ENCODE measurements around the gene MPP7.

MPP7 gene

DNA sequence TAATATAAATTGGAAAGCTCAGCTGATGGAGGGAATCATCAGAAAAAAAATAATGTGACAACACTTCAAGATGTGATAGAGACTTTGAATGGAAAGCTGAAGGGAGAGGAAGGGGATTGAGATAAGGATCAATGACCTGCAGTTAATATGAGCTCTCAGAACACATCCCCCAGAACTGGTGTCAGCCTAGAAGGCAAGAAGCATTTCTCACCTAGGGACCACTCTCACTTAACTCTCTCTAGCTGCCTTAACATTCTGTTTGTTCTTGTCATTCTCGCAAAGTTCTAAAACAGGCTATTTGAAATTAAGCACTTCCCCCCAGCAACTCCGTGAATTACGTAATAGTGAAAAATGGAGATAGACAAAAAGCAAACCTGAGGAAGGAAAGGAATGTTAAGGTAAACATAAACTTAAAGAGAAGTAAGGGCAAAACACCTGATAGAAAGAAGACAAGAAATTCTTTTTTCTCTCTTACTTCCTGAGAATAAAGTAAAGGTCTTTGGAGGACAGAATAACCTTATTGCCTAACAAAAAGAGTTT is 1.2 kb upstream of the MPP7 start:
- DNase-seq = no peak

DNA sequence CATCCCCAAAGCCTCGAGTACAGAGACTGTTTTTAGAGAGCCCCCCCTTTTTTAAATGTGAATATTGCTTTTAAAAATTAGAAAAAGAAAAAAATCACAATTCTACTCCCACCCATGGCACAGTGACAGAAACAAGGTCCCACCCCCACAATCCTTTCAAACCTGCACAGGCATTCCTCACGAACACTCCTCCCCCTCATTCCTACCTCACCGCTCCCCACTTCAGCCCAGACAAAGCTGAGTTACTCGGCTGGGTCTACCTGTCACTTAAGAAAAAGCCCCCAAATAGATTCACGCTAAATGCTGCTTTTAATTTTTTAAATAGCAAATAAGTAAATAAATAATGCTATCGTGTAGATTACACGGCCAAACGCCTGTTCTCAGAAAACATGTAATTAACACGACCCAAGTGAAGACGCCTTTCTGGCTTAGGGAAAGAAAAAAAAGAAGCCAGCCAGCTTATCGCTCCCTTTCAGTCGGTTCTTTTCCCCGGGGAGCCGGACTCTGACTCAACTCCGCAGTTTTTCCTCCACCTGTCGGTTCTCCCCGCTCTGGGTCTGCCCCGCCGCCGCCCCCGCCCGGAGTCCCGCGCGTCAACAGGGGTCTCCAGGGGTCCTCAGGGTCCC is 739 bp downstream of the MPP7 start:
- no peak for DNase-seq

DNA sequence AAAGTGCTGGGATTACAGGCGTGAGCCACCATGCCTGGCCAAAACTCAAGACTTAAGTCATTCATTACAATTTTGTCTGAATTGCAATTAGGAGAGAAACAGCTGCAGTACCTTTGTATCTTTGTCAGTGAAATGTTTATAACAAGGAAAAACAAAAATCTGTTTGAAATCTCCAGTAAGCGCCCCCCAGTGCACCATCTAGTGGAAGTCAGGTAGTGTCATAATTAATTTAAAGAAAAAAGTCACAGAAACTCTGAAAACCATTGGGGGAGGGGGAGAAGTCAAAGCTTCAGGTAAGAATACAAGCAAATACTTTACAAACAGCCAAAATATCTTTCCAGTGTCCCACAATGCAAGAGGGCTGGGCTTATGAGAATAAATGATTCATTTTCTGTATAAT is 2.8 kb downstream of the MPP7 start:
- no peak for DNase-seq

DNA sequence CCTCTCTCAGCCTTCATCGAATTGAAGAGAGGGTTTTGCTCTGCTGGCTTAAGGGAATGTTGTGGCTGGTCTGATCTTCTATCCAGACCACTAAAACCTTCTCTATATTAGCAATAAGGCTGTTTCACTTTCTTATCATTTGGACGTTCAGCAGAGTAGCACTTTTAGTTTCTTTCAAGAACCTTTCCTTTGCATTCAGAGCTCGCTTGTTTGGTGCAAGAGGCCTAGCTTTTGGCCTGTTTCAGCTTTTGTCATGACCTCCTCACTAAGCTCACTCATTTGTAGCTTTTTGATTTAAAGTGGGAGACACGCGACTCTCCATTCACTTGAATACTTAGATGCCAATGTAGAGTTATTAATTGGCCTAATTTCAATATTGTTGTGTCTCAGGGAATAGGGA is 3.9 kb downstream of the MPP7 start:
- no peak for DNase-seq

DNA sequence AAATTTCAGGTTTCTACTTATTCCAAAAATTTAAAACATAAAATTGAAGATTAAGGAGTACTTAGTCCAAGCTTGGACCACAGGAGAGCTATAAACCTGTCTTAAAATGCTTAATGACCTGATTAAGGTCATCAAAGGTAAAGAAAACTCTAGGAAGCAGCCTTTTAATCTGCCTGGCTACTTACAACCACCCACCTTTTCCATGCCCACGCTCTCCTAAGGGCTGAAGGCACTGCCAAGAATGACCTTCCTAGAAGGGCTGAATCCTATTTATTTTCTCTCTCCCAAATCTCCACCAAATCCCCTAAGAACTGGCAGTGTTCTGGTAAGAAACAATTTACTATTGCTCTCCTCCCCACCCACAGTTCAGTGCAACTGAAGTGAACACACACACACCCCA is 6.8 kb downstream of the MPP7 start:
- DNase-seq = no peak

DNA sequence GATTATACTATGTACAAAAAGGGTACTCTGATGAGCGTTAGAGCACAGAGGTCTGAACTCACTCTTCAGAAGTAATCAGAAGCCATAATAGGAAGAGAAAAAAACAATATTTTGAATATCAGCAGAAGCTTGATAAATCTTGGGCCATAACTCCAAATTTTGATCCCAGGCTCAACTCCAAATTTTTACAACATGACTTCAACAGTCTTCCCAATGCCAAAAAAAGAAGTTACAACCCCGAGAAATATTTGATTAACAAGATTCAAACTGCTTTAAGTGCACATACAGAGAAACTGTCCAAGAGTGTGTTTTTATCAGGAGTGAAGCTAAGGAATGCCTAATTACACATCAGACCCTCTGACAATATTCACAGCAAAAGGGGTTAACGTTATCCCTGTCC is 7.5 kb downstream of the MPP7 start:
- no peak for DNase-seq

DNA sequence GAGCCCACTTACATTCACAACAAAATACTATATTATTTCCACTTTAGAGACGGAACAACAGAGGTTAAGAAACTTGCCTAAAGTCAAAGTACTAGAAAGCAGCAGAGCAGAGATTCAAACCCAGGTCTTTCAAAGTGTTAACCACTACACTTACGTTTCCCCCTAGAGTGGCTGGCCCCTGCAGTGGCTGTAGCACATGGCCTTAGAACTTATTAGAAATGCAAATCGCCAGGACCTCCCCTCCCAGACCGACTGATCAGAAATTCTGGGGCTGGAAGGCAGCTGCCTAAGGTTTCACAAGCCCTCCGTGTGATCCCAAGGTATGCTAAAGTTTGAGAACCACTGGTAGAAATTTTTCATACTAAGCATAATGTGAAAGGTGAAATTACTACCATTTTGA is 8.1 kb downstream of the MPP7 start:
- no peak for DNase-seq

DNA sequence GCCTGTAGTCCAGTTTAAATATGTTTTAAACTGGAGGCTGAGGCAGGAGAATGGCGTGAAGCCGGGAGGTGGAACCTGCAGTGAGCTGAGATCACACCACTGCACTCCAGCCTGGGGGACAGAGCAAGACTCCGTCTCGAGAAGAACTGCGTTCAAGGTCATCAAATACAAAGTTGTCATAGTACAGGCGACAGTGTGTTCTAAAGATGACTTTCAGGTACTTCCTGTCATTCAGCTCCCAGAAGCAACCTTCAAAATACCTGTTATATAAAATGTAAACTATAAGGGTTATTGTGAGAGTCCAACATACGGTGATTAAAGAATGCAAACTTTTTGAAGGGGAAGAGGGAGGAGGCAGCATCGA is 8.7 kb downstream of the MPP7 start:
- no peak for DNase-seq

DNA sequence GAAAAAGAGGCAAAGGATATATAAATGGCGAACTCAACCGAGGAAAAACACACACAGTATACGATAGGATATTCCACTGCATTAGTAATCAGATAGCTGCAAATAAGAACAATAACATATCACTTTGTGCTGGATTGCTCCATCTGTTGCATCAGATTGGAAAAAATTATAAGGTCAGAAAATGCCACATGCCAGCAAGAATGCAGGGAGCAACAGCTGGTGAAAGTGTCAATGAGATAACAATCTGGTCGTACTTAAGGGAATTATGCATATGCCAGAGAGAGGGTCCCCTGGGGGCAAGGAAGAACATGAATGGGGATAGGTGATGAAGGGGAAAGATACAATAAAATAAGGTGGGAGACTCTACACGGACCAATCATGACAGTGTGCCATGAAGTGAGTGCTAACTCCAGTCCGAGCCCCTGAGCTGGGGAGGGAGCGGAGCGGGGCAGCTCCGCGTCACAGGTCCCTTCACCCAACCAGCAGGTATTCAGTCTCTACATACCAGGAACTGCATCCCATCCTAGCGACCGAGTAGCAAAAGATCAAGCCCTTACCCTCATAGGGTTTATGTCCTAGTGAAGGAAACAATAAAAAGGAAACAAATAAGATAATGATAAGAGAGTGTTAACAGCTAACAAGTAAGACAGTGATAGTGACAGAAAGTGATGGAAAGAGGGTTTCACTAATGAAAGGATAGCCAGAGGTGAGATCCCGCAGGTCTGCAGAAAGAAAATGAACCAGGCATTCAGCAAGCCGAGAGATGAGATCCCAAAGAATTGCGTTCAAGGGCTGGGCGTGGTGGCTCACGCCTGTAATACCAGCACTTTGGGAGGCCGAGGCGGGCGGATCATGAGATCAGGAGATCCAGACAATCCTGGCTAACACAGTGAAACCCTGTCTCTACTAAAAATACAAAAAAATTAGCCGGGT is 9.4 kb downstream of the MPP7 start:
- no peak for DNase-seq

DNA sequence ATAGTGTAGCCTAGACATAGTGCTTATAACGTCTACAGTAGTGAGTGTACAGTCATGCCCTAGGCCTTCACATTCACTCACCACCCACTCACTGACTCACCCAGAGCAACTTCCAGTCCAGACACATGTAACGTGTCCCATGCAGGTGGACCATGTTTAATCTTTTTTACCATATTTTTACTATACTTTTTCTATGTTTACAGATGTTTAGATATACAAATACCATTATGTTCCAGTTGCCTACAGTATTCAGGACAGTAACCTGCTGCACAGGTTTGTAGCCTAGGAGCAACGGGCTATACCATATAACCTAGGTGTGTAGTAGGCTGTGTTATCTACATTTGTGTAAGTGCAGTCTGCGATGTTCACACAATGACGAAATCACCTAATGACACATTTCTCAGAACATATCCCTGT is 11.0 kb downstream of the MPP7 start:
- no peak for DNase-seq

DNA sequence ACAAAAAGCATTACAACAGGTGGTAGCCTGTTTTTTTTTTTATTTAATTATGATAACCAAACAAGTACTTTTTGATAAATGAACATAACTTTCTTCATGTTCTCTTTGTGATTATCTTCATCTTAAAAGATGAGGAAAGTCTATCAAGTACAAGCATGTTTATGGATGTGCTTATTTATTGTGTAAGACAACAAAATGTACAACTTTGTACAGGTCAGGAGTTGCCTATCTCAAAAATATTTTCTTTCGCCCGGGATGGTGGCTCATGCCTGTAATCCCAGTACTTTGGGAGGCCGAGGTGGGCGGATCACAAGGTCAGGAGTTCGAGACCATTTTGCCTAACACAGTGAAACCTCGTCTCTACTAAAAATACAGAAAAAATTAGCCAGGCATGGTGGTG is 17.0 kb downstream of the MPP7 start:
- DNase-seq = no peak

DNA sequence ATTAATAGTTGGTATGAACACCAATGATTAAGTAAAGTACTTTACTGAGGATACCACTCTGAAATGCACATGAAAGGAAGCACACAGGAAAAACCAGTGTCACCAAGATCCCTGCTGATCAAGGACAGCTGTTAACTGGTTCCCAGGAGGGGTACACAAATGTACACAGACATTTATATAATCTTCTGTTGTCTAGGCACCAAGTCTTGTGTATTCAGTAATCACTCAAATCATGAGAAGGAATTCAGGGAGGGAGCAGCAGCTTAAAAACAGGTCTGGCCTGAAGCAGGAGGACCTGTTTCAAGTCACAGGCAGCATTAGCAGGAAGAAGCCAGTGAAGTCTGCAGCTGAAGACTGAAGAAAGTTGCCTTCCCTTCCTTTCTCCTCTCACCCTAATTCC is 18.7 kb downstream of the MPP7 start:
- no peak for DNase-seq

DNA sequence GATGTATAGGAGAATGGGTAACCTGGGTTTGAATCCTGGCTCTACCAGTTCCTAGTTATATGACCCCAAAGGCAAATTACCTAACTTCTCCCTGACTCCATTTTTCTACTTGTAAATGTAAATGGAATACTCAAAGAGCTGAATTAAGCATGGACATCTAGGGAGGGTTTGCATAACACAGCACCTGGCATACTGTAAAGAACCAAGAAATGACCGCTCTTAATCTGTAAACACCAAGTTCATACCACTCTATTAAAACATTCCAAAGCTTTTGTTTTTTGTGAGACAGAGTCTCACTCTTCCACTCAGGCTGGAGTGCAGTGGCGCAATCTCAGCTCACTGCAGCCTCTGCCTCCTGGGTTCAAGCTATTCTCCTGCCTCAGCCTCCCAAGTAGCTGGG is 19.6 kb downstream of the MPP7 start:
- no peak for DNase-seq

DNA sequence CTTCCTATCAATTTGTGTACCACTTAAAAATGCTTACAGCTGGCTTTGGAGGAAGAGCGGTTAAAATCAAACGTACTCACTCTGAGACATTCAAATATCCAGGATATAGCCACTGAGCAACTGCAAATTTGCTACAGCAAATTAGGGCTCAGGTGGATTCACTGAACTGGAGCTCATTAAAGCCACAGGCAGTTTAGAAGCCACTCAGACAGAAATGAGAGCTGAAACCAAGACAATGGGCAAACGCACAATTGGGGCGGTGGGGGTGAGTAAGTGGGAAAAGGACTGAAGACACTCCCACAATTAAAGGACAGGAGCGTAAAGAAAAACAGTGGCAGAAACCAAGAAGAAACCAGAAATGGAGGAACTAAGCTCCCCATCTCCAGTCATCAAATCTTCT is 20.5 kb downstream of the MPP7 start:
- DNase-seq = no peak

DNA sequence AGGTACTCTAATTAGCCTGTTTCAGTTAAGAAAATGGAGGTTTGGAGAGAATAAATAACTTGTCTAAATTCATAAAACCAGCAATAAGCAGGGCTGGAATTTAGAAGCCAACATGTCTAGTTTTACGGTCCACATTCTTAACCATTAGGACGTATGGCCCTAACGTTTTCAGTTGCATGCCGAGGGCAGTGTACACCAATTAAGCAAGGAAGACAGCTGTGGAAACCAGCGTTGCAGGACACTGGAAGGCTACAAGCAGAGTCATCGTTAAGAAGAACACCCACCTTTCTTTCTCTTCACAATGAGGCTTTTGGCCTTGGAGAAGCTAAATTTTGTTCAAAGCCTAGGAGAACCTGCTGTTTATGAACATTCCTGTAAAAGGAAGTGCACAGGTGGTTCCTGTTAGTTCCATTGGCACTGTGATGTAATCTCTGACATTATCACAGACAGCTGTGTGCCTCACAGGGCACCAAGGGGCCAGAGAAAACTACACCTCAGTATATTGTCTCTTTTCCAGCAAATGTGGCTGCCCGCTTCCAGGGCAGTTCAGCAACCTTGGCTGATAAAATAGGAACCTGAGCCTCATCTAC is 21.0 kb downstream of the MPP7 start:
- no peak for DNase-seq

DNA sequence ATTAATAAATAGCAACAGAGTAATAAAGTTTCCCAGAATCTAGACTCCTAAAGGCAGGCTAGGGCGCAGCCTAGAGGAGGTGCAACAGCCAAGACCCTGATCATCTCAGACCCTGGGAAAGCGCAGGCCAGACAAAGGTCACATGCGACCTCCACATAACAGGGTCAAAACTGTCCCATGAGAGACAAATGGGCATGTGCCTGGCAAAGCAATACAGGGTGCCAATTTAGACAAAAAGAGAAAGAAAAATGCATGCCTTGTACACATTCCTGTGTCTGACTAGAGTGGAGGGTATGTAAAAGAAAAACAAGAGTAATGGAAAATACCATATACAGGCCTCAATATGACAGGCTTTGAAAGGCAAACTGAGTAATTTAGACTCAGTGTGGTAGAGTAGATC is 22.2 kb downstream of the MPP7 start:
- no peak for DNase-seq

DNA sequence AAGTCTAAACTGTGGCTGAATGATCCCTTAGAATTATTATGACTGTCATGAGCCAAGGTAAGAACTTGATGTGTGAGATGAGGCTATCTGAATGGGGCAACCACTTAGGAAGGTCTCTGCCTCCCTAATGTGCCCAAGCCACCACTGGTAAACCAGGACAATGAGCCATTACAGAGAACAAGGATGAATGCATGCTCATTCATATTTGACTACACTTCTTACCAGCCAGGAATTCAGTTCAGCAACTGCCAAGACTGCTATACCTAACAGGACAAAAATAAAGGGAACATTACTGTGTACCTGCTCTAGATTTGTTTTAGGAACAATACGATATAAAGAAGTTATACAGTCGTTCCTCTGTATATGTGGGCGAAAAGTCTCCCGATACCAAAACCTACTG is 23.0 kb downstream of the MPP7 start:
- DNase-seq = no peak

DNA sequence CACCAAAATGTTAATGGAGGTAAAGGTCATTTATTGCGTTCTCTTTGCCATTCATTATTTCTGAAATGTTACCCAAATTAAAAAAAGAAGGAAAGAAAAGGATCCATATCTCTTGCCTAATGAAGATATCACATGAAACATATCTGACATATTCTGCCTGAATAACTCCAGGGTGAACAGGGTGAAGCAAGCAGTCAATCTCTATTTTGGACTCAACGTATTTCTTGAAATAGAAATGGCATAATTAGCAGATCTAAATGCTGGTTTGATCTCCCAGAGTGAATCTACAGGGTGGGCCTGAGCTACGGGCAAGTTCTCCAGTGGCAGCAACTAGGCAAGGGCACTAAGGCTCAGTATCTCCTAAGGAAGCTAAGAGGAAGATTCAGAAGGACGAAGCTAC is 24.0 kb downstream of the MPP7 start:
- DNase-seq = no peak

DNA sequence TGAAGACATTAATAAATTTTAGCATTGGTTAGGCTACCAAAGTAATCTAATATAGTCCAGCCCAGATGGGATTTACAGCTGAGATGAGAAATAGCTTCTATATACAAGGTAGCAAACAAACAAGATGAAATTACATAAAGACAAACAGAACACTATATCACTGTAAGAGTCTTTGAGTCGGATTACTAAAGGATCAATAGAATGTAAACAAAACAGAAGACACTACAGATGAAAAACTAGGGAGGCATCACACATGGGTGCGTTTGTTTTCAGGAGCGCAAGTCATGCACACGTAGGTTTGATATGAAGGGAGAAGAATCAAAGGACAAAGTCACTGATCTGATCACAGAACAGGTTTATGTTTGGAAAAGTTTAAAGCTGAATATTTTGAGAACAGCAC is 26.5 kb downstream of the MPP7 start:
- DNase-seq = no peak

DNA sequence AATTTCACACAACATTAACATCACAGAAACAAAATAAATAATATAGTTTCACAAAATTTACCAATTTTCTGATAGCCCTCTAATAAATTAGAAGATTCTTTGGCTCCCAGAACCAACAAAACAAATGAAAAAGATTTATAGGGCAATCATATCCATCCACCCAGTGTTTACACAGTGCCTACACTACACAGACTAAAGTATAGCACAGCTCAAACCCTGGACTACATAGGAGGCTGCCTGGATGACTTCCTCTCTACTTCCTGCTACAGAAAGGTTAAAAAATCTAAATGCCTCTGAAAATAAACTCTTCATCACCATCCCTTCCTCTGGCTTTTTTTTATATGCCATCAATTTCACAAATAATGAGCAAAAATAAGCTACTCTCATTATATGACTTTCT is 28.4 kb downstream of the MPP7 start:
- no peak for DNase-seq

DNA sequence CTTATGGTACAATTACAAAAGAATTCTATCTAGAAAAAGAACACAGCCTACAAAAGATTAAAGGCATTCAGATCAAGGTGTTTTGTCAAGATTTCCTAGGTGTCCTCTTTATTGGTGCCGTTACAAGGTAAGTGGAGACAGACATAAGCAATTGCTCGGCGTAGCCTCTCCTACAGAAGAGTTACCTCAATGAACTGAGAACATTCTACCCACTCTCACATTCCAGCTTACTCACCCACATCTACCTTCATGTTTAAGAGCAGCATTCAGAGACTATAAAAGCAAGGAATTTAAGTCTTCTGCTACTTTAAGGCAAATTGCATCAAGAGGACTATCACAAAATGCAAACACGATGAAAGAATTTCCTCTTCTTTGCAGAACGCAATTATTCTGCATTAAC is 29.5 kb downstream of the MPP7 start:
- no peak for DNase-seq

DNA sequence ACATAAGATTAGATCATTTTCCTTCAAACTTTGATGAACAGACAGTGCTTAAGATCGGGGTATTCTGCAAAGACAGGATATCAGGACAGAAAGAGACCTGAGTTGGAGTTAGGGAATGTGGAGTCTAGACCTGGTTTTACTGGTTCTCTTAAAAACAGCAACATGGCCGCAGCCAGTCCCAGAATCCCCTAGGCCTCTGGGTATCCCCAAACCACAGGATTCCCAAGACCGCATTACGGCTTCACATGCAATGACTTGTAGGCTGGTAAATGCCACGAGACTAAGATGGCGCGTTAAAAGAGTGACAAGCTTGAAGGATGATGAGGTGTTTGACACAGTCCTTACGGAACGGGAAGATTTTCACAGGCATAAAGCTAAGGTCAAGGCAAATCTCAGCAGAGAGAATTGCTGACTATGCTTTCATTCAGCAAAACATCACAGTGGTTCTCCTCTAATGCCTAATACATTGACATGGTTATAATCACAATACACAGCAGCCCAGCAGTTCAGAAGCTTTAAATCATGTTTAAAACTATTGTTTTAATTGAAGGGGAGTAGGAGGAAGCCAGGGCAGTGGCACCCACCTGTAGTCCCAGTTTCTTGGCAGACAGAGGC is 32.9 kb downstream of the MPP7 start:
- no peak for DNase-seq

DNA sequence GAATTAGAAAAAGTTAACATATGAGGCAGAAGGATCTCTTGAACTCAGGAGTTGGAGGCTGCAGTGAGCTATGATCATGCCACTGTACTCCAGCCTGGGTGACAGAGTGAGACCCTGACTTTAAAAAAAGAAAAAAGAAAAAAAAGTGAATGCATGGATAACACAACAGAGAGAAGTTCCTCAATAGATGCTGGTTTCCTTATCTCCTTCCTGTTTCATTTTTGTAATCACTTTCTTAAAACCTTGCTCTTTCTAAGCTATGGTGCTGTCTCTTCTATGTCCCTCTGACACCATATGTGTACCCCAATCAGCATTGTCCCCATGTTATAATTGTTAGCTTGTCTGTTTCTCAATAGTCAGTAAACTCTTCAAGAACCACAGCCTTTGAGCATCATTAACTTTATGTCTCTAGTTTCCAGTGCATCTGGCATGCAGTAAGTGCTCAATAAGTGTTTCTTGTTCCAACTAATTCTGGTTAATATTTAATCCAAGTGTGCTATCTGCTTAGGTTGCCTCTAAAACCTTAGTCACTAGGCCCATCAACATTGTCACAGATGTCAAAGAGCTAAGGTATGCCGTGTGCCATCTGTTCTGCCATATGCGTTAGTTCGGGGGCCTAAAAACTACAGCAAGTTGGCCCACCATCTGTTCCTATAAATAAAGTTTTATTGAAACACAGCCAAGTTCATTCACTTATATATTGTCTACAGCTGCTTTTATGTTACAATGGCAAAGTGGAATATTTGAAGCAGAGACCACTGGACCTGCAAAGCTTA is 36.2 kb downstream of the MPP7 start:
- DNase-seq = no peak
